GM08714 (cell line): ENCODE measurements around the gene ERCC3.
"Not testable (repeated sequence)": the region's sequence is repeated elsewhere in the genome, so short reads cannot be mapped to it uniquely, and the experiment has no call there.

Experiments used
- H3K4me3 ChIP-seq: fragments of 200-500 bp; sonication (Bioruptor generic); 2 replicates; pipeline ENCODE4 v1.5.1; 2014; ENCODE audit warnings: mild to moderate bottlenecking, low read length, inconsistent platforms
- ZNF274 ChIP-seq: IDR thresholded peaks from 2 replicates; pipeline ENCODE4 v1.6.1; 2012; ENCODE audit warnings: mild to moderate bottlenecking, low read depth, low read length

The ERCC3 gene

DNA sequence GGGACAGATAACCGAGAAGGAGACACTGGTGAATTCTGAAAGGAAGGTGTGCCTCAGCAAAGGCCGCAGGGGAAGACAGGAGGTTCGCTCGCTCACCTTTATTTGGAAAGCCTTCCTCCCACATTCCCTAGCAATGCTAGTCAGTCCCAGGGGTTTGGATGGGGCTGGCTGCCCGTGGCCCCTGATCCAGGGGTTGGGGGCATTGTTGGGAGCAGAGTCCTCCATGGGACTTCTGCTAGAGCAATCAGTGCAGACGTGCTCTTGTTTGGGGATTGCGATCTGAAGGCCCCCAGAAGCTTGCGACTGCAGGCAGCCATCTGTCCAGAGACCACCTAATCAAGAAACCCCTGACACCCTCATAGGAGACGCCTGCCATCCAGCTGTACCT lies 67.8 kb downstream of the ERCC3 start:
- no peak overlapping the region for H3K4me3 ChIP-seq
- TF ChIP-seq ZNF274 = no peak

GRCh38 chr2:127225186-127225960 lies 68.6 kb downstream of the ERCC3 start:
- H3K4me3 ChIP-seq = no peak overlapping the region
- no peak for TF ChIP-seq ZNF274

- not testable (repeated sequence) for H3K4me3 ChIP-seq
Measured at GRCh38 chr2:127224135-127224534, 69.8 kb downstream of the ERCC3 start.

DNA sequence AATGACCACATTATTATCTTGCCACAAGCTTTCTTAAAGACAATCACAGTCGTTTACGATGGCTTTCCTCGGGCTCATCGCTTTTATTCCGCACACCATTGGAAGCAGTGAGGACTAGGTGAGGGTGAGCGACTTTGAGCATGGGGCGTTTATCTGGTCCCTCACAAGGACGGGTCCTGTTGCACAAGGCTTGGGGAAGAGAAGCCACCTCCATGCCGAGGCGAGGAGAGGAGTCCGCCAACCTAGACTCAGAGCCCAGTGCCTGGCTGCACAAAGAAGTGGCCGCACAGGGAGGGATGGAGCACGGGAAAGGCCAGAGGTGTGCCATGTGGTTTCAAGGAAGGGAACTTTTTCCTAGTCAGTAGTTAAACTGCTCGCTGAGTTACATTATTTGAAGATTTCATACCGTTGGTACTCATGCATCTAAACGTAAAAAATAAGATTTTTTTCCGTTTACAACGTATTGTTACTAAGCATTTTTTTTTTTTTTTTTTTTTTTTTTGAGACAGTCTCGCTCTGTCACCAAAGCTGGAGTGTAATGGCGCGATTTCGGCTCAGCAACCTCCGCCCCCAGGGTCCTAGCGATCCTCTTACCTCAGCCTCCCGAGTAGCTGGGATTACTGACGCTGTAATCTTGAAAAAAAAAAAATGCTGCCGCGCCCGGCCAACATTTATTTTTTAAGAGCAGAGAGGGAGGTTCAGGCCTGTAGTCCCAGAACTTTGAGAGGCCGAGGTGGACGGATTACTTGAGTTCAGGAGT lies 73.0 kb downstream of the ERCC3 start:
- no peak overlapping the region for H3K4me3 ChIP-seq
- no peak for TF ChIP-seq ZNF274

DNA sequence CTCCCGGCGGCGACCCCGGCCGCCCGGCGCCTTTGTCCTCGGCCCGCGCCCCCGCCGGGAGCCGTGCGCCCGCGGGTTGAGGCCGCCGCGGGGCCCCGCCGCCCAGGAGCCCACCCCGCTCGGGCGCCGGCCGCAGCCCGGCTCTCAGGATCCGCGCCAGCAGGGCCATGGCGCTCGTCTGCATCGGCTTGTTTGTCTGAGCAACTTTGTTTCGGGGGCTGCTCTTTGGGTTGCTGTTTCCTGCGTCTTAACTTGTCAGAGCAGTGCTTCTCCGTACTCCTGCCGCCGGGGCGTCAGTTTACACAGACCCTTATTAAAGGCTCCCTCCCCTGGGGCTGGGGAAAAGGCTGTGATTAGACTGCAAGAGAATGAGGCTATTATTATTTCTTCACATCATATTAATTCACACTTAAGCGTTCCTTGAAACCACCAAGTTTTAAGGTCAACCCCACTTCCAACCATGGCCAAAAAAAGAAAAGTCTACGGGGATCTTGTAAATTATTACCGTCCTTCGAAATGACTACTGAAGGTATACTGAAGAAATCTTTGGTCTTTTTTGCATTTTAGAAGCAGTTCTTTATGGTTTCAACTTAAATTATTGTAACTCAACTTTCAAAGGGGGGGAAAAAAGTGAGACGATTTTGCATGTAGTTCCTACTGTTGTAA lies 73.7 kb downstream of the ERCC3 start, which contains the start of gene CYP27C1:
Gene CYP27C1, minus strand, starts transcription at position 198 of the 666 bp plus-strand sequence. Its CDS starts 29 bp downstream, at position 169.
- peak within 1 kb of the TSS; percentile 50; the same call in 1 of the 2 replicates for H3K4me3 ChIP-seq
- TF ChIP-seq ZNF274 = no peak

- TF ChIP-seq ZNF274 = no peak
- peak overlapping the region; percentile 50; the same call in 1 of the 2 replicates for H3K4me3 ChIP-seq
Measured at GRCh38 chr2:127219171-127220070, 74.5 kb downstream of the ERCC3 start.

DNA sequence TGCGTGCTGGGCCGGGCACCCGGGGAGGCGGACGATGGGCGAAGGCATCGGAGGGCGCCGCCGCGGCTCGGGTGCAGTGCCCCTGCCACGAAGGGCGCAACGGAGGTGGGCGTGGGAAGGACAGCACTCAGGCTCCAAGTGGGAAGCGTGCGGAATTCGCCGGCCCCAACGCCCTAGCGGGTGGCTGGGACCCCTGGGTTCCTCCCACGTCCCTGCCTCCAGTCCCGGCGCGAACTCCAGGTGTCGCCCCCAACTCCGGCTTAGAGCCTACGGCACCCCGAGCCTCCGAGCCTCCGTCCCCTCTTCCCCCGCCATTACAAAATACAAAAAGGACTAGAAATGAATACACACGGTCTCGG lies 75.2 kb downstream of the ERCC3 start:
- no peak overlapping the region; the same call in 1 of the 2 replicates for H3K4me3 ChIP-seq
- no peak for TF ChIP-seq ZNF274

- no peak for TF ChIP-seq ZNF274
- H3K4me3 ChIP-seq = no peak overlapping the region
Measured at GRCh38 chr2:127217470-127218325, 76.2 kb downstream of the ERCC3 start.

GRCh38 chr2:127216593-127216992 lies 77.4 kb downstream of the ERCC3 start:
- TF ChIP-seq ZNF274 = no peak
- H3K4me3 ChIP-seq = no peak overlapping the region

- no peak for TF ChIP-seq ZNF274
- H3K4me3 ChIP-seq = no peak overlapping the region
Measured at GRCh38 chr2:127216095-127216494, 77.8 kb downstream of the ERCC3 start.

- H3K4me3 ChIP-seq = not testable (repeated sequence)
Measured at GRCh38 chr2:127214201-127214600, 79.7 kb downstream of the ERCC3 start.

GRCh38 chr2:127208313-127208712 lies 85.6 kb downstream of the ERCC3 start:
- H3K4me3 ChIP-seq = no peak overlapping the region
- TF ChIP-seq ZNF274 = no peak
